Heart left ventricle (tissue), 16 donors: Measurements from ENCODE around the gene FLT3LG. TPM values are rescaled to one million over a fixed set of nuclear protein-coding genes. Genes with fewer than 3 reads are reported as not detected.

ENCODE experiments used
- ATAC-seq, 4 donors: fragments of 200-7000 bp; cut with Tn5 transposase; one replicate each; pipeline ENCODE4 v1.9.1; 2020 to 2022; ENCODE audit warnings: moderate library complexity in 4 of 4, mild to moderate bottlenecking in 3 of 4, moderate number of reproducible peaks in 1 of 4
- DNase-seq, 5 donors: peaks; one replicate each; pipeline ENCODE4 v3.0.0-alpha.2; 2020
- H3K27ac ChIP-seq, 12 donors: fragments of 200-600 bp; sonication (generic) in 4 of 12; one replicate each; pipeline versions ENCODE4 v1.5.0 to v1.8.0; 2016 to 2022; ENCODE audit warnings: mild to moderate bottlenecking in 2 of 12
- H3K27me3 ChIP-seq, 9 donors: fragments of 200-600 bp; sonication (generic) in 2 of 9; one replicate each; pipeline versions ENCODE4 v1.5.1 to v1.8.0; 2016 to 2022; ENCODE audit warnings: mild to moderate bottlenecking in 3 of 9
- H3K36me3 ChIP-seq, 9 donors: fragments of 200-600 bp; sonication (generic) in 2 of 9; one replicate each; pipeline versions ENCODE4 v1.5.0 to v1.8.0; 2018 to 2022; ENCODE audit warnings: mild to moderate bottlenecking in 2 of 9
- H3K4me1 ChIP-seq, 12 donors: fragments of 200-600 bp; sonication (generic) in 4 of 12; one replicate each; pipeline versions ENCODE4 v1.5.0 to v1.8.0; 2016 to 2022; ENCODE audit warnings: mild to moderate bottlenecking in 3 of 12
- H3K4me3 ChIP-seq, 12 donors: fragments of 200-600 bp; sonication (generic) in 4 of 12; one replicate each; pipeline versions ENCODE4 v1.5.0 to v1.8.0; 2017 to 2022; ENCODE audit warnings: mild to moderate bottlenecking in 9 of 12, moderate library complexity in 4 of 12
- H3K9me3 ChIP-seq, 12 donors: fragments of 200-600 bp; sonication (generic) in 4 of 12; one replicate each; pipeline versions ENCODE4 v1.5.0 to v1.8.0; 2016 to 2022; ENCODE audit warnings: mild to moderate bottlenecking in 1 of 12
- CTCF ChIP-seq, 12 donors: fragments of 200-600 bp; sonication (generic) in 4 of 12; IDR thresholded peaks; one replicate each; pipeline versions ENCODE4 v1.5.0 to v1.8.0; 2018 to 2022; ENCODE audit warnings: antibody characterized with exemption in 12 of 12, mild to moderate bottlenecking in 5 of 12
- POLR2A ChIP-seq, 2 donors: fragments of 450-650 bp; IDR thresholded peaks; one replicate each; pipeline ENCODE4 v1.6.1; 2017; ENCODE audit warnings: antibody characterized with exemption in 2 of 2, mild to moderate bottlenecking in 2 of 2, moderate library complexity in 2 of 2
- WGBS, 4 donors: extraction: QIAGEN DNeasy Blood & Tissue Kit in 2 of 4; methylation state at CpG; one replicate each; pipeline versions ENCODE4 v1.1.5 to v1.1.7; 2013 to 2018; 5-methylcytosine and 5-hydroxymethylcytosine counted together
- intact Hi-C, 10 donors: fragments of 100-400 bp; cut with DNase I; formaldehyde crosslinking; loops; one replicate each; pipeline versions ENCODE4 v1.11.1 to v1.14.2; 2022
- polyA plus RNA-seq, 2 donors: library from polyadenylated mRNA; stranded (reverse); fragments of 200-250 nt; gene quantifications; one replicate each; pipeline ENCODE4 v1.2.3, GENCODE V29; 2013
- total RNA-seq, 9 donors: library from RNA; depleted of rRNA in 2 of 9; stranded (reverse); fragments of >200 nt in 2 of 9; fragmentation: NEBNext Ultra II Directional in 3 of 9; extraction: Animal tissue kit (Norgen Biotek cat#: 25700) in 3 of 9; gene quantifications; one replicate each; pipeline versions ENCODE4 v1.1.0 to v1.2.4, GENCODE V29; 2016 to 2023
- donor health status: ischemic (EF 13 %, LVEDD 7.1; RV severe dilation, severe dysfunction).
- donor health status: healthy with polysubstance abuse.
- donor health status: DM: no; HTN: yes; CAD: no.
- donor health status: DM: no; HTN: no; CAD: no.
- donor health status: ischemic (EF 25% LVEDD 6.9; RV normal size, moderate dysfunction).
- donor health status: ischemic (EF 25% LVEDD 5.7; RV mildly dilated, moderate dysfunction).
- donor health status: healthy.
- donor health status: DM: yes; HTN: yes; CAD: no.
- donor health status: ischemic (EF 35%, LVEDD 5.7; RV mildly dilated, moderate dysfunction).
- donor health status: nonischemic (EF 11% LVEDD 7.7; RV severe dilation, severe dysfunction).
- donor health status: DM: yes; HTN: yes; CAD: no.
- donor health status: PGD.
- donor health status: ischemic (EF 29% LVEDD 5.4; RV normal size, mild dysfunction).
- donor health status: nonischemic (EF 23%, LVEDD 6.1; RV moderate dilation, normal function).

Gene FLT3LG
- total and polyA plus RNA-seq, 11 donors = 1.7 to 13.4 (median 2.6) TPM

- Histone ChIP-seq H3K27ac (peak within 1 kb of the TSS in 8 of 12 donors; percentile 46 to 90 (median 58)), H3K4me3 (peak within 1 kb of the TSS in 10 of 12 donors; percentile 43 to 79 (median 68)), H3K36me3 (no peaks in the 10 kb centered on the region), H3K9me3 (no peaks in the 10 kb centered on the region), H3K4me1 (peaks cover 0 to 20% (median 2%) of the 10 kb centered on the region in 12 donors), H3K27me3 (peaks cover 2 to 56% (median 42%) of the 10 kb centered on the region in 9 donors)
- TF ChIP-seq POLR2A (IDR thresholded peaks at IDR 0.05) (no peak), CTCF (IDR thresholded peaks at IDR 0.05) (no peak)
- intact Hi-C loops = loop anchor here in 7 of 10 donors (5.0 to 10.0 kb wide), 5 partner anchors 49 to 219 kb away; no protein-coding TSS in a partner anchor
- DNase-seq (peak; percentile 51 to 78 (median 67)), ATAC-seq (peak in 1 of 4 donors; percentile 9)
- WGBS, 4 donors = 4 to 10% (median 6%) methylated on average over 21 to 56 of the region's 56 CpGs
Observed at GRCh38 chr19:49441210-49441959, 32.6 kb upstream of the FLT3LG start, which contains the start of gene SLC17A7. SLC17A7 (minus strand) TSS chr19:49441527; CDS start chr19:49441379, 148 bp downstream.

- ATAC-seq = no peak
- DNase-seq = no peak
- peak overlapping the region in 9 of 12 donors; percentile 55 to 79 (median 69) for H3K4me3 ChIP-seq
- no peak for TF ChIP-seq CTCF (IDR thresholded peaks at IDR 0.05)
- TF ChIP-seq POLR2A (IDR thresholded peaks at IDR 0.05) = no peak
- 19 to 26% (median 22%) methylated on average over 14 of the region's 14 CpGs for WGBS, 4 donors
- H3K36me3 ChIP-seq = peaks cover 0 to 5% (median 0%) of the 10 kb centered on the region in 9 donors
- peak overlapping the region in 8 of 12 donors; percentile 46 to 90 (median 58) for H3K27ac ChIP-seq
- peaks cover 0 to 51% (median 37%) of the 10 kb centered on the region in 9 donors for H3K27me3 ChIP-seq
- H3K4me1 ChIP-seq = peaks cover 0 to 20% (median 2%) of the 10 kb centered on the region in 12 donors
- no peaks in the 10 kb centered on the region for H3K9me3 ChIP-seq
- intact Hi-C loops = loop anchor here in 9 of 10 donors (1.0 to 10.0 kb wide), 8 partner anchors 49 to 220 kb away; no protein-coding TSS in a partner anchor
Observed at GRCh38 chr19:49441960-49442350, 32.1 kb upstream of the FLT3LG start.

GRCh38 chr19:49442354-49442753 lies 31.7 kb upstream of the FLT3LG start:
- DNase-seq = peak in 3 of 5 donors; percentile 23 to 65 (median 52)
- peak in 2 of 4 donors; percentile 4 for ATAC-seq
- Histone ChIP-seq H3K4me3 (peak overlapping the region in 10 of 12 donors; percentile 55 to 79 (median 69)), H3K36me3 (peaks cover 0 to 7% (median 0%) of the 10 kb centered on the region in 9 donors), H3K27me3 (peaks cover 0 to 47% (median 33%) of the 10 kb centered on the region in 9 donors), H3K27ac (peak overlapping the region in 8 of 12 donors; percentile 46 to 90 (median 58)), H3K4me1 (peaks cover 0 to 20% (median 2%) of the 10 kb centered on the region in 12 donors), H3K9me3 (no peaks in the 10 kb centered on the region)
- TF ChIP-seq POLR2A (IDR thresholded peaks at IDR 0.05) (no peak), CTCF (IDR thresholded peaks at IDR 0.05) (no peak)
- intact Hi-C loops = loop anchor here in 9 of 10 donors (1.0 to 10.0 kb wide), 8 partner anchors 50 to 220 kb away; no protein-coding TSS in a partner anchor
- WGBS, 4 donors = 5 to 10% (median 6%) methylated on average over 11 of the region's 11 CpGs
